K562 (cell line): ENCODE data around the gene SMYD2. TPM values are rescaled to one million over a fixed set of nuclear protein-coding genes. Genes with fewer than 3 reads are reported as not detected.

Experiments used
- ATAC-seq: fragments of 200-7000 bp; cut with Tn5 transposase; 3 replicates; pipeline ENCODE4 v1.9.1; 2020; ENCODE audit warnings: moderate library complexity
- BruUV-seq: library from RNA; stranded (reverse); fragments of 400-500 nt; replicated peaks from 2 replicates; lab custom pipeline; 2021; lab: Mats Ljungman, UMichigan
- CTCF ChIA-PET: fragments of 300-600 bp; formaldehyde crosslinking; extraction: SDS; loops from one replicate; lab custom pipeline; 2021; ENCODE audit warnings: low intra/inter-chr PET ratio; lab: Yijun Ruan, JAX
- POLR2A ChIA-PET: fragments of 300-600, 350-650 bp; sonication (Branson Sonifier 250); formaldehyde crosslinking; extraction: SDS; loops from one replicate; lab custom pipeline; 2021; ENCODE audit warnings: antibody characterized with exemption, inconsistent platforms; lab: Yijun Ruan, JAX
- DNase-seq, 4 experiments: peaks; one replicate each; pipeline versions ENCODE4 v3.0.0 to v3.0.0-alpha.2; 2011 to 2018; ENCODE audit warnings: low spot score in 3 of 4, mixed read lengths in 3 of 4; ENCODE audit errors: extremely low read depth in 1 of 4
- FAIRE-seq: peaks from 2 replicates; lab custom pipeline; 2011; peaks lifted over from hg19 to GRCh38; lab: Jason Lieb, UNC
- H2AFZ ChIP-seq: 2 replicates; pipeline ENCODE4 v1.6.0; 2011; ENCODE audit warnings: low read depth, low read length, control low read depth, inconsistent platforms
- H3K27ac ChIP-seq: fragments of 200-600 bp; 3 replicates; pipeline ENCODE4 v1.8.0; 2011; ENCODE audit warnings: low read depth, mild to moderate bottlenecking, control low read depth, inconsistent platforms, low read length, moderate library complexity, mixed read lengths; ENCODE audit errors: extremely low read depth
- H3K27me3 ChIP-seq, 2 experiments: fragments of 300-600 bp in 1 of 2; 2 replicates in 1 of 2; 3 replicates in 1 of 2; pipeline versions ENCODE4 v1.6.0 to v1.8.0; 2011; ENCODE audit warnings: inconsistent platforms in 2 of 2, low read length in 2 of 2, mild to moderate bottlenecking in 1 of 2, mixed read lengths in 1 of 2, moderate library complexity in 1 of 2; ENCODE audit not compliant: control insufficient read depth in 2 of 2, insufficient read depth in 2 of 2
- H3K36me3 ChIP-seq: fragments of 300-600 bp; 3 replicates; pipeline ENCODE4 v1.8.0; 2011; ENCODE audit warnings: mild to moderate bottlenecking, low read length, inconsistent platforms; ENCODE audit not compliant: control insufficient read depth, insufficient read depth
- H3K4me1 ChIP-seq, 2 experiments: fragments of 200-600 bp in 1 of 2; replicated peaks in 1 of 2; 2 replicates in 1 of 2; 3 replicates in 1 of 2; pipeline versions ENCODE4 v1.5.1 to v1.8.0; 2011; ENCODE audit warnings: inconsistent platforms in 2 of 2, low read length in 2 of 2, mild to moderate bottlenecking in 1 of 2, mixed read lengths in 1 of 2, moderate library complexity in 1 of 2; ENCODE audit not compliant: control insufficient read depth in 2 of 2, insufficient read depth in 2 of 2
- H3K4me2 ChIP-seq: 2 replicates; pipeline ENCODE4 v1.6.1; 2011; ENCODE audit warnings: low read length, control low read depth, inconsistent platforms, mixed read lengths; ENCODE audit not compliant: insufficient read depth
- H3K4me3 ChIP-seq: fragments of 200-600 bp; sonication (generic), shearing (Covaris generic); 2 replicates; pipeline ENCODE4 v1.5.1; 2016; ENCODE audit warnings: control low read depth, inconsistent platforms
- H3K79me2 ChIP-seq: fragments of 200-600 bp; 3 replicates; pipeline ENCODE4 v1.8.0; 2011; ENCODE audit warnings: low read length, inconsistent platforms; ENCODE audit not compliant: control insufficient read depth, insufficient read depth
- H3K9ac ChIP-seq, 2 experiments: 2 replicates each; pipeline versions ENCODE4 v1.6.0 to v1.6.1; 2011; ENCODE audit warnings: low read depth in 2 of 2, low read length in 2 of 2, control low read depth in 1 of 2, inconsistent platforms in 1 of 2, mild to moderate bottlenecking in 1 of 2, mixed read lengths in 1 of 2; ENCODE audit not compliant: insufficient read depth in 1 of 2
- H3K9me1 ChIP-seq: one replicate; pipeline ENCODE4 v1.6.0; 2011; ENCODE audit warnings: inconsistent platforms, mild to moderate bottlenecking, low read length, moderate library complexity; ENCODE audit not compliant: control insufficient read depth, insufficient read depth
- H3K9me3 ChIP-seq: replicated peaks from 2 replicates; pipeline ENCODE4 v1.5.1; 2011; ENCODE audit warnings: low read depth, low read length, inconsistent platforms; ENCODE audit not compliant: control insufficient read depth, insufficient read depth
- H4K20me1 ChIP-seq: replicated peaks from 2 replicates; pipeline ENCODE4 v1.6.1; 2011; ENCODE audit warnings: low read length, inconsistent platforms, mixed read lengths; ENCODE audit not compliant: control insufficient read depth, insufficient read depth
- ATF7 ChIP-seq: fragments of 450-650 bp; IDR thresholded peaks from 2 replicates; pipeline ENCODE4 v1.7.1; 2014; ENCODE audit warnings: mild to moderate bottlenecking, moderate library complexity
- BCOR ChIP-seq: fragments of 450-650 bp; IDR thresholded peaks from 2 replicates; pipeline ENCODE4 v1.6.1; 2016
- E2F4 ChIP-seq: sonication (generic); formaldehyde crosslinking; IDR thresholded peaks from 2 replicates; pipeline ENCODE4 v1.8.0; 2022; ENCODE audit warnings: mild to moderate bottlenecking, low read depth, missing genetic modification reagents
- HOMEZ ChIP-seq: fragments of 250-450 bp; sonication (Bioruptor Pico); IDR thresholded peaks from 2 replicates; pipeline ENCODE4 v1.4.0; 2020; ENCODE audit warnings: mild to moderate bottlenecking, moderate library complexity
- MTA3 ChIP-seq: fragments of 450-650 bp; formaldehyde crosslinking; IDR thresholded peaks from 2 replicates; pipeline ENCODE4 v1.6.1; 2017; ENCODE audit warnings: mild to moderate bottlenecking, borderline replicate concordance
- NR3C1 ChIP-seq: sonication (generic); formaldehyde crosslinking; IDR thresholded peaks from 2 replicates; pipeline ENCODE4 v1.8.1; 2022; ENCODE audit warnings: missing genetic modification reagents
- SNRNP70 ChIP-seq: fragments of 200-400 bp; formaldehyde crosslinking; optimal IDR thresholded peaks from 2 replicates; pipeline ENCODE3; 2017; ENCODE audit warnings: low read depth, low read length
- ZNF318 ChIP-seq, 2 experiments: fragments of 450-650 bp; IDR thresholded peaks; 2 replicates each; pipeline ENCODE4 v1.6.1; 2016; ENCODE audit warnings: mild to moderate bottlenecking in 2 of 2, borderline replicate concordance in 1 of 2, low read depth in 1 of 2, moderate library complexity in 1 of 2
- WGBS: fragments of 100-300 bp; shearing (Covaris generic); methylation state at CpG from one replicate; pipeline ENCODE4 v1.1.6; 2016; ENCODE audit warnings: low coverage, mixed read lengths; ENCODE audit not compliant: insufficient coverage; ENCODE audit errors: missing lambda C conversion rate; 5-methylcytosine and 5-hydroxymethylcytosine counted together
- in situ Hi-C: fragments of 300-500 bp; cut with MboI; formaldehyde crosslinking; loops from 4 replicates; pipeline ENCODE4 v1.15.0; 2018; ENCODE audit warnings: inconsistent platforms, mixed read lengths
- intact Hi-C: fragments of 100-400 bp; cut with micrococcal nuclease; formaldehyde crosslinking; loops from 2 replicates; pipeline ENCODE4 v1.14.2; 2022
- polyA plus RNA-seq, 8 experiments: library from polyadenylated mRNA; depleted of rRNA in 4 of 8; stranded (reverse) in 5 of 8; unstranded in 3 of 8; fragments of >200 nt; fragmentation: Nextera tagmentation in 2 of 8; fragmentation: Illumina TruSeq in 1 of 8; extraction: Ambion mirVana in 2 of 8; extraction: Trizol in 1 of 8; gene quantifications; 2 replicates each; pipeline versions ENCODE4 v1.2.1 to v1.2.3, GENCODE V29; 2011 to 2014; ENCODE audit warnings: inconsistent platforms in 1 of 8, missing spikeins in 1 of 8
- total RNA-seq, 7 experiments: library from RNA; depleted of rRNA in 6 of 7; stranded (reverse); fragments of >200 nt in 6 of 7; fragmentation: Illumina TruSeq in 2 of 7; extraction: Trizol in 2 of 7; gene quantifications; 2 replicates each; pipeline versions ENCODE4 v1.2.1 to v1.2.3, GENCODE V29; 2011 to 2021; ENCODE audit warnings: low replicate concordance in 1 of 7
- TF ChIP-seq, protein P1 (sequence below): sonication (generic); formaldehyde crosslinking; IDR thresholded peaks from 2 replicates; pipeline ENCODE4 v1.8.1; 2023; ENCODE audit warnings: mild to moderate bottlenecking, missing genetic modification reagents

The SMYD2 gene
- total and polyA plus RNA-seq, 9 of the 15 experiments (the other 6 are each of a cell fraction or from before 2014, with no cell fraction given): 13.8 to 81.3 (median 39.9) TPM

- no peak overlapping the region for H2AFZ ChIP-seq
- peaks cover 10% of the 10 kb centered on the region; the same call in 1 of the 2 replicates for H4K20me1 ChIP-seq
- BruUV-seq: no TSS peak
- H3K27me3 ChIP-seq: no peaks in the 10 kb centered on the region
- H3K9ac ChIP-seq: no peak overlapping the region
- WGBS: 38% methylated on average over 1 of the region's 1 CpG
- no peaks in the 10 kb centered on the region for H3K9me3 ChIP-seq
- H3K4me1 ChIP-seq: no peaks in the 10 kb centered on the region; a peak in 3 of 5 replicates
- intact Hi-C loops (no loop called here), in situ Hi-C loops (loop anchor here (5.0 kb wide), 1 partner anchor 60 kb away; no protein-coding TSS in a partner anchor)
- FAIRE-seq: no peak
- no peak for DNase-seq
- no peak overlapping the region for H3K4me3 ChIP-seq
- no peaks in the 10 kb centered on the region for H3K9me1 ChIP-seq
- no peak for ATAC-seq
- ChIA-PET POLR2A (interaction anchor here (0.9 to 1.6 kb wide), 2 partner anchors 66 to 68 kb away, joined by 4 to 5 read pairs; no protein-coding TSS in a partner anchor), CTCF (interaction anchor here (0.7 to 3.2 kb wide), 3 partner anchors 66 to 1097 kb away, joined by 3 to 29 read pairs (median 20); no protein-coding TSS in a partner anchor)
- no peak overlapping the region for H3K4me2 ChIP-seq
- H3K27ac ChIP-seq: no peak overlapping the region
- no peaks in the 10 kb centered on the region for H3K79me2 ChIP-seq
- H3K36me3 ChIP-seq: peaks cover 42% of the 10 kb centered on the region; the same call in 1 of the 3 replicates
- TF ChIP-seq ATF7: no peak
- TF ChIP-seq NR3C1: no peak
- no peak for TF ChIP-seq MTA3
- TF ChIP-seq, protein P1, sequence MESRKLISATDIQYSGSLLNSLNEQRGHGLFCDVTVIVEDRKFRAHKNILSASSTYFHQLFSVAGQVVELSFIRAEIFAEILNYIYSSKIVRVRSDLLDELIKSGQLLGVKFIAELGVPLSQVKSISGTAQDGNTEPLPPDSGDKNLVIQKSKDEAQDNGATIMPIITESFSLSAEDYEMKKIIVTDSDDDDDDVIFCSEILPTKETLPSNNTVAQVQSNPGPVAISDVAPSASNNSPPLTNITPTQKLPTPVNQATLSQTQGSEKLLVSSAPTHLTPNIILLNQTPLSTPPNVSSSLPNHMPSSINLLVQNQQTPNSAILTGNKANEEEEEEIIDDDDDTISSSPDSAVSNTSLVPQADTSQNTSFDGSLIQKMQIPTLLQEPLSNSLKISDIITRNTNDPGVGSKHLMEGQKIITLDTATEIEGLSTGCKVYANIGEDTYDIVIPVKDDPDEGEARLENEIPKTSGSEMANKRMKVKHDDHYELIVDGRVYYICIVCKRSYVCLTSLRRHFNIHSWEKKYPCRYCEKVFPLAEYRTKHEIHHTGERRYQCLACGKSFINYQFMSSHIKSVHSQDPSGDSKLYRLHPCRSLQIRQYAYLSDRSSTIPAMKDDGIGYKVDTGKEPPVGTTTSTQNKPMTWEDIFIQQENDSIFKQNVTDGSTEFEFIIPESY (CRISPR knock-in tag): no peak
- no peak for TF ChIP-seq BCOR
- no peak for TF ChIP-seq SNRNP70
- no peak for TF ChIP-seq ZNF318 (IDR thresholded peaks at IDR 0.05; ENCODE audit: borderline replicate concordance in 1 of 2, low read depth in 1 of 2)
- TF ChIP-seq E2F4 (CRISPR knock-in tag): no peak
- TF ChIP-seq HOMEZ (CRISPR knock-in tag): no peak
Observed at GRCh38 chr1:214327514-214327913, 46.6 kb downstream of the SMYD2 start.
